ENCODE results near the gene BCAS4.

The BCAS4 gene

GRCh38 chr20:50783390-50783789, 11.5 kb upstream of the BCAS4 start:
- H3K27ac ChIP-seq: no peak overlapping the region
- no peak for TF ChIP-seq CTCF (conservative IDR thresholded peaks at IDR 0.05)

DNA sequence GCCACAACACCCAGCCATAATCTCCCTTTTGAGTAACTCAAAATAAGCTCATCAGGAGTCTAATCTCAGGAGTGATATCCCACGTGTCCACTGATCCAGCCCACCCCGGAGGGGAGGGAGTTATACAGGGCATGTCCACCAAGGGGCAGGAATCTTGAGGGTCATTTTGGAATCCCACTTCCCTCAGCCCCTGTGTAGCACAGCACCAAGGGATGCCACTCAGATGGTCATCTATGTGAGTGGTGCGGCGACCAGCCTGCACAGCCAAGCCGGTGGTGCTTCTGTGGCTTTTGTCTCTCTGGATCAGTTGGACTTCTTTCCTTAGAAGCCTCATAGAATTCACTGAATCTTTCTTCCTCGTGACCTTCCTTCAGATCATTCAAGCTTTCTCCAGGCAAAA, 11.0 kb upstream of the BCAS4 start:
- H3K27ac ChIP-seq: no peak overlapping the region
- TF ChIP-seq CTCF (conservative IDR thresholded peaks at IDR 0.05): no peak

- no peak overlapping the region for H3K27ac ChIP-seq
- no peak for TF ChIP-seq CTCF (conservative IDR thresholded peaks at IDR 0.05)
Measured at GRCh38 chr20:50784464-50784863, 10.4 kb upstream of the BCAS4 start.

DNA sequence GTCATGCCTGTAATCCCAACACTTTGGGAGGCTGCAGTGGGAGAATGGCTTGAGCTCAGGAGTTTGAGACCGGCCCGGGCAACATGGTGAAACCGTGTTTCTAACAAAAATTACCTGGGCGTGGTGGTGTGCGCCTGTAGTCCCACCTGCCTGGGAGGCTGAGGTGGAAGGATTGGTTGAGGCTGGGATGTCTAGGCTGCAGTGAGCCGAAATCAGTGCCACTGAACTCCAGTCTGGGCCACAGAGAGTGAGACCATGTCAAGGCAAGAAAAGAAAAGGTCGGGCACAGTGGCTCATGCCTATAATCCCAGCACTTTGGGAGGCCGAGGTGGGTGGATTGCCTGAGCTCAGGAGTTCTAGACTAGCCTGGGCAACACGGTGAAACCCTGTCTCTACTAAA, 8.2 kb upstream of the BCAS4 start:
- no peak overlapping the region for H3K27ac ChIP-seq
- TF ChIP-seq CTCF (conservative IDR thresholded peaks at IDR 0.05): no peak

- H3K27ac ChIP-seq: no peak overlapping the region
- TF ChIP-seq CTCF (conservative IDR thresholded peaks at IDR 0.05): no peak
Measured at GRCh38 chr20:50787181-50787580, 7.7 kb upstream of the BCAS4 start.

GRCh38 chr20:50788045-50788991, 6.5 kb upstream of the BCAS4 start:
- H3K27ac ChIP-seq: no peak overlapping the region
- peak; percentile 77 for TF ChIP-seq CTCF (conservative IDR thresholded peaks at IDR 0.05)

- TF ChIP-seq CTCF (conservative IDR thresholded peaks at IDR 0.05): no peak
- H3K27ac ChIP-seq: peak overlapping the region; percentile 82
Measured at GRCh38 chr20:50789968-50790650, 4.8 kb upstream of the BCAS4 start.
